Gastroesophageal sphincter (tissue), 4 donors: Measurements from ENCODE around the gene CDKAL1. TPM values are rescaled to one million over a fixed set of nuclear protein-coding genes. Genes with fewer than 3 reads are reported as not detected.

Experiments used
- ATAC-seq: fragments of 150-250 bp; one replicate; pipeline ENCODE4 v1.9.1; 2016; ENCODE audit warnings: mild to moderate bottlenecking, moderate library complexity
- H3K27ac ChIP-seq, 4 donors: fragments of 200-600 bp; sonication (generic) in 3 of 4; 1 replicate in 3 of 4; 2 replicates in 1 of 4; pipeline ENCODE4 v1.5.1; 2016 to 2019
- H3K27me3 ChIP-seq: fragments of 200-600 bp; sonication (generic); one replicate; pipeline ENCODE4 v1.5.1; 2019
- H3K36me3 ChIP-seq, 2 donors: fragments of 200-600 bp; sonication (generic); one replicate each; pipeline ENCODE4 v1.5.1; 2019; ENCODE audit warnings: control low read depth in 1 of 2
- H3K4me1 ChIP-seq, 3 donors: fragments of 200-600 bp; sonication (generic); 1 replicate in 2 of 3; 2 replicates in 1 of 3; pipeline ENCODE4 v1.5.1; 2016 to 2019; ENCODE audit warnings: control low read depth in 2 of 3
- H3K4me3 ChIP-seq, 2 donors: fragments of 200-600 bp; sonication (generic); one replicate each; pipeline ENCODE4 v1.5.1; 2019; ENCODE audit warnings: mild to moderate bottlenecking in 1 of 2, moderate library complexity in 1 of 2
- H3K9me3 ChIP-seq, 3 donors: fragments of 200-600 bp; sonication (generic); one replicate each; pipeline ENCODE4 v1.5.1; 2017 to 2019; ENCODE audit warnings: control low read depth in 2 of 3
- CTCF ChIP-seq, 4 experiments: fragments of 200-600 bp in 2 of 4; fragments of 450-650 bp in 2 of 4; sonication (generic) in 1 of 4; IDR thresholded peaks; one replicate each; pipeline ENCODE4 v1.5.1; 2017 to 2019; ENCODE audit warnings: antibody characterized with exemption in 4 of 4, mild to moderate bottlenecking in 2 of 4, moderate library complexity in 2 of 4
- EP300 ChIP-seq: sonication (generic); formaldehyde crosslinking; IDR thresholded peaks from one replicate; pipeline ENCODE4 v1.6.1; 2017; ENCODE audit warnings: antibody characterized with exemption, mild to moderate bottlenecking
- POLR2A ChIP-seq, 2 donors: fragments of 450-650 bp; IDR thresholded peaks; one replicate each; pipeline ENCODE4 v1.6.1; 2017; ENCODE audit warnings: antibody characterized with exemption in 2 of 2, mild to moderate bottlenecking in 2 of 2, moderate library complexity in 1 of 2
- POLR2AphosphoS5 ChIP-seq: sonication (generic); formaldehyde crosslinking; IDR thresholded peaks from one replicate; pipeline ENCODE4 v1.6.1; 2017; ENCODE audit warnings: antibody characterized with exemption
- WGBS, 2 donors: methylation state at CpG; one replicate each; pipeline ENCODE4 v1.1.5; 2018; ENCODE audit warnings: low coverage in 1 of 2; 5-methylcytosine and 5-hydroxymethylcytosine counted together
- total RNA-seq, 4 donors: library from RNA; depleted of rRNA; stranded (reverse); fragments of >200 nt; gene quantifications; one replicate each; pipeline ENCODE4 v1.1.0, GENCODE V29; 2016

Gene CDKAL1
- total RNA-seq, 4 donors from 2014 or later: 10.9 to 17.9 (median 15.0) TPM

GRCh38 chr6:20808439-20808838, 274.2 kb downstream of the CDKAL1 start:
- no peak for TF ChIP-seq POLR2AphosphoS5
- TF ChIP-seq EP300: no peak
- Histone ChIP-seq H3K4me1 (peaks cover 0 to 28% (median 0%) of the 10 kb centered on the region in 3 donors), H3K9me3 (peaks cover 0 to 12% (median 0%) of the 10 kb centered on the region in 3 donors), H3K27me3 (no peaks in the 10 kb centered on the region), H3K36me3 (no peaks in the 10 kb centered on the region), H3K4me3 (no peak overlapping the region), H3K27ac (no peak overlapping the region)
- ATAC-seq: no peak
- WGBS, 2 donors: 56 to 59% methylated on average over 2 of the region's 2 CpGs

GRCh38 chr6:20808924-20809323, 274.7 kb downstream of the CDKAL1 start:
- H3K9me3 ChIP-seq: peaks cover 0 to 16% (median 0%) of the 10 kb centered on the region in 3 donors
- H3K4me3 ChIP-seq: no peak overlapping the region
- H3K27me3 ChIP-seq: no peaks in the 10 kb centered on the region
- H3K36me3 ChIP-seq: no peaks in the 10 kb centered on the region
- H3K4me1 ChIP-seq: peaks cover 0 to 28% (median 0%) of the 10 kb centered on the region in 3 donors
- TF ChIP-seq POLR2AphosphoS5 (no peak), CTCF (IDR thresholded peaks at IDR 0.05) (no peak), POLR2A (IDR thresholded peaks at IDR 0.05) (no peak), EP300 (no peak)
- H3K27ac ChIP-seq: no peak overlapping the region
- 36 to 38% methylated on average over 2 of the region's 2 CpGs for WGBS, 2 donors
- ATAC-seq: no peak

- Histone ChIP-seq H3K36me3 (no peaks in the 10 kb centered on the region), H3K9me3 (peaks cover 0 to 17% (median 0%) of the 10 kb centered on the region in 3 donors), H3K27me3 (no peaks in the 10 kb centered on the region), H3K27ac (no peak overlapping the region), H3K4me1 (peaks cover 0 to 23% (median 0%) of the 10 kb centered on the region in 3 donors), H3K4me3 (no peak overlapping the region)
- TF ChIP-seq CTCF (IDR thresholded peaks at IDR 0.05): no peak
- TF ChIP-seq EP300: no peak
- TF ChIP-seq POLR2A (IDR thresholded peaks at IDR 0.05): no peak
- no peak for TF ChIP-seq POLR2AphosphoS5
- 63 to 65% methylated on average over 3 of the region's 3 CpGs for WGBS, 2 donors
- no peak for ATAC-seq
Measured at GRCh38 chr6:20810727-20811108, 276.5 kb downstream of the CDKAL1 start.

GRCh38 chr6:20811109-20811761, 277.0 kb downstream of the CDKAL1 start:
- TF ChIP-seq EP300 (no peak), POLR2A (IDR thresholded peaks at IDR 0.05) (no peak), POLR2AphosphoS5 (no peak), CTCF (IDR thresholded peaks at IDR 0.05) (no peak)
- Histone ChIP-seq H3K4me1 (peaks cover 0 to 23% (median 0%) of the 10 kb centered on the region in 3 donors), H3K36me3 (no peaks in the 10 kb centered on the region), H3K9me3 (peaks cover 0 to 15% (median 0%) of the 10 kb centered on the region in 3 donors), H3K4me3 (no peak overlapping the region), H3K27ac (no peak overlapping the region), H3K27me3 (no peaks in the 10 kb centered on the region)
- WGBS, 2 donors: 10 to 19% methylated on average over 4 to 6 of the region's 6 CpGs
- ATAC-seq: no peak

GRCh38 chr6:20812776-20813175, 278.5 kb downstream of the CDKAL1 start:
- H3K27ac ChIP-seq: no peak overlapping the region
- H3K4me1 ChIP-seq: peaks cover 0 to 23% (median 0%) of the 10 kb centered on the region in 3 donors
- H3K36me3 ChIP-seq: no peaks in the 10 kb centered on the region
- H3K27me3 ChIP-seq: no peaks in the 10 kb centered on the region
- WGBS, 2 donors: 96 to 100% methylated on average over 2 of the region's 2 CpGs
- H3K4me3 ChIP-seq: no peak overlapping the region
- H3K9me3 ChIP-seq: peaks cover 0 to 5% (median 0%) of the 10 kb centered on the region in 3 donors
- no peak for ATAC-seq
- TF ChIP-seq CTCF (IDR thresholded peaks at IDR 0.05) (no peak), POLR2AphosphoS5 (no peak), EP300 (no peak), POLR2A (IDR thresholded peaks at IDR 0.05) (no peak)
